RPMI7951 (cell line): Measurements from ENCODE around the gene THOC3. TPM values are rescaled to one million over a fixed set of nuclear protein-coding genes. Genes with fewer than 3 reads are reported as not detected.
"Not testable (repeated sequence)": the region's sequence is repeated elsewhere in the genome, so short reads cannot be mapped to it uniquely, and the experiment has no call there.

Experiments
- DNase-seq: peaks from one replicate; pipeline ENCODE4 v3.0.0-alpha.2; 2012; ENCODE audit warnings: low read depth
- total RNA-seq: library from RNA; depleted of rRNA; stranded (reverse); fragments of >200 nt; shearing (Covaris generic); gene quantifications from 2 replicates; pipeline ENCODE4 v1.2.3, GENCODE V29; 2014; rRNA removed

Gene THOC3
- total RNA-seq, 1 experiment from 2014 or later, result 45.2 TPM

GRCh38 chr5:175940632-175941031 lies 27.5 kb downstream of the THOC3 start:
- not testable (repeated sequence) for DNase-seq

- DNase-seq, result not testable (repeated sequence)
Measured at GRCh38 chr5:175938489-175938888, 29.6 kb downstream of the THOC3 start.

GRCh38 chr5:175928752-175929151 lies 39.4 kb downstream of the THOC3 start:
- DNase-seq, result not testable (repeated sequence)

GRCh38 chr5:175925106-175925505 lies 43.0 kb downstream of the THOC3 start:
- DNase-seq, result not testable (repeated sequence)

- peak; percentile 91 for DNase-seq
Measured at GRCh38 chr5:175922192-175922885, 45.8 kb downstream of the THOC3 start.

- no peak for DNase-seq
Measured at GRCh38 chr5:175921061-175921730, 46.9 kb downstream of the THOC3 start.

GRCh38 chr5:175920231-175920811 lies 47.8 kb downstream of the THOC3 start:
- DNase-seq, result peak; percentile 41

GRCh38 chr5:175915066-175916037 lies 52.8 kb downstream of the THOC3 start:
- DNase-seq, result not testable (repeated sequence)

- DNase-seq, result not testable (repeated sequence)
Measured at GRCh38 chr5:175913835-175914672, 54.1 kb downstream of the THOC3 start.

- not testable (repeated sequence) for DNase-seq
Measured at GRCh38 chr5:175910072-175910471, 58.0 kb downstream of the THOC3 start.

Other genes with a start within 250 kb of the THOC3 start
- not detected in 2 replicates for gene CPLX2, start 96.7 kb downstream of the THOC3 start, total RNA-seq